ENCODE measurements around the gene THADA. TPM values are rescaled to one million over a fixed set of nuclear protein-coding genes. Genes with fewer than 3 reads are reported as not detected.

THADA gene
- total RNA-seq, 1 experiment from 2014 or later, result 20.1 TPM

DNA sequence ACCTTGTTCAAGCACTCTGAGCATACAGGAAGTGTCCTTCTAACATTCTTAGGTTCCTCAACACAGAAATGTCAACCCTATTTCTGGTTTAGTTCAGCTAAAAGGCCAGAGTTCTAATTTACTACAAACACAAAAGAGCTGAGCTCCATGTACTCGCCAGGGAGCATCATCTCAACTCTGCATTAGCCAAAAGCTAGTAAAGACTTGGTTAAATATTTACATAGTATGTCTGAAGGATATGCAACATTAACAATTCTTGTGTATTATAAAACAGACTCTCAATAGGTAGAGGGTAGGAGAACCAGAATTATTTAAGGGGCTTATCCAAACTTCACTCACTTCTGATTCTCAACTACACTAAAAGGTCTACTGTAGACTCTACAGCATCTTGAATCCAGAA is 154.6 kb downstream of the THADA start:
- H3T11ph ChIP-seq (ENCODE audit: low read length), result no peak overlapping the region
- H2BK5ac ChIP-seq (ENCODE audit: insufficient read length, low read length), result no peak overlapping the region
- no peak overlapping the region for H3K56ac ChIP-seq (ENCODE audit: insufficient read length, low read depth, low read length)
- no peak overlapping the region for H3K27ac ChIP-seq (ENCODE audit: insufficient read length, low read depth, low read length)
- Mint-ChIP-seq H3K36me3 (ENCODE audit: insufficient read depth in 1 of 3, low read depth in 3 of 3) (no peaks in the 10 kb centered on the region; a peak in 1 of 7 replicates), H3K27me3 (ENCODE audit: low read depth) (no peaks in the 10 kb centered on the region), H3K9me3 (no peaks in the 10 kb centered on the region), H3K4me3 (no peak overlapping the region), H3K4me1 (peaks cover 18 to 21% of the 10 kb centered on the region in 2 experiments), H3K27ac (no peak overlapping the region)
- H3K23ac ChIP-seq (ENCODE audit: insufficient read length, low read depth, low read length), result no peak overlapping the region
- peaks cover 7% of the 10 kb centered on the region; the same call in 1 of the 2 replicates for H3K4me1 ChIP-seq (ENCODE audit: insufficient read depth, low read length)
- H3K27me3 ChIP-seq (ENCODE audit: insufficient read depth, low read length), result no peaks in the 10 kb centered on the region
- DNase-seq, result no peak
- no peak overlapping the region for H3K4me2 ChIP-seq (ENCODE audit: insufficient read depth, insufficient read length, low read length)
- H4K20me1 ChIP-seq (ENCODE audit: control insufficient read depth, insufficient read depth, insufficient read length), result no peaks in the 10 kb centered on the region
- H3K18ac ChIP-seq (ENCODE audit: insufficient read length, low read depth, low read length), result no peak overlapping the region
- H4K8ac ChIP-seq (replicated peaks; ENCODE audit: insufficient read length, low read depth, low read length), result no peak overlapping the region
- H2BK20ac ChIP-seq (ENCODE audit: low read depth, low read length, poor library complexity, severe bottlenecking), result no peak overlapping the region
- no peak overlapping the region for H4K5ac ChIP-seq (ENCODE audit: insufficient read length, low read depth, low read length)
- no peaks in the 10 kb centered on the region for H3K23me2 ChIP-seq (ENCODE audit: insufficient read length, low read depth, low read length, poor library complexity, severe bottlenecking)
- H2BK12ac ChIP-seq (ENCODE audit: insufficient read length, low read depth, low read length), result no peak overlapping the region
- no peak overlapping the region for H2AK5ac ChIP-seq (ENCODE audit: insufficient read length, low read length)
- H3K4ac ChIP-seq (ENCODE audit: low read depth, low read length), result no peak overlapping the region
- H2AFZ ChIP-seq (ENCODE audit: low read length), result no peak overlapping the region
- H3K79me1 ChIP-seq (ENCODE audit: insufficient read depth, low read depth, low read length, poor library complexity, severe bottlenecking), result no peaks in the 10 kb centered on the region
- H3K9ac ChIP-seq (ENCODE audit: extremely low read depth, insufficient read length, low read length), result no peak overlapping the region
- TF ChIP-seq, protein P1, sequence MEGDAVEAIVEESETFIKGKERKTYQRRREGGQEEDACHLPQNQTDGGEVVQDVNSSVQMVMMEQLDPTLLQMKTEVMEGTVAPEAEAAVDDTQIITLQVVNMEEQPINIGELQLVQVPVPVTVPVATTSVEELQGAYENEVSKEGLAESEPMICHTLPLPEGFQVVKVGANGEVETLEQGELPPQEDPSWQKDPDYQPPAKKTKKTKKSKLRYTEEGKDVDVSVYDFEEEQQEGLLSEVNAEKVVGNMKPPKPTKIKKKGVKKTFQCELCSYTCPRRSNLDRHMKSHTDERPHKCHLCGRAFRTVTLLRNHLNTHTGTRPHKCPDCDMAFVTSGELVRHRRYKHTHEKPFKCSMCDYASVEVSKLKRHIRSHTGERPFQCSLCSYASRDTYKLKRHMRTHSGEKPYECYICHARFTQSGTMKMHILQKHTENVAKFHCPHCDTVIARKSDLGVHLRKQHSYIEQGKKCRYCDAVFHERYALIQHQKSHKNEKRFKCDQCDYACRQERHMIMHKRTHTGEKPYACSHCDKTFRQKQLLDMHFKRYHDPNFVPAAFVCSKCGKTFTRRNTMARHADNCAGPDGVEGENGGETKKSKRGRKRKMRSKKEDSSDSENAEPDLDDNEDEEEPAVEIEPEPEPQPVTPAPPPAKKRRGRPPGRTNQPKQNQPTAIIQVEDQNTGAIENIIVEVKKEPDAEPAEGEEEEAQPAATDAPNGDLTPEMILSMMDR (conservative IDR thresholded peaks at IDR 0.05), result no peak
- no peak overlapping the region for H3K14ac ChIP-seq (ENCODE audit: insufficient read depth, low read length)
- no peak overlapping the region for H4K91ac ChIP-seq (ENCODE audit: insufficient read length, low read depth, low read length)
- H3K9me3 ChIP-seq (ENCODE audit: control insufficient read depth, low read depth, low read length), result no peaks in the 10 kb centered on the region
- no CpG with 5 or more reads among the region's 1 CpG for WGBS (ENCODE audit: extremely low coverage, insufficient read length, low lambda C conversion rate)
- no peaks in the 10 kb centered on the region for H3K79me2 ChIP-seq (ENCODE audit: insufficient read depth, low read length)
- H2BK120ac ChIP-seq (ENCODE audit: low read depth, low read length, poor library complexity, severe bottlenecking), result no peak overlapping the region
- no peak overlapping the region for H2BK15ac ChIP-seq (ENCODE audit: low read depth, low read length)

Data from H9 (cell line).